WTC11 (cell line): Measurements from ENCODE around the gene GNG4. TPM values are rescaled to one million over a fixed set of nuclear protein-coding genes. Genes with fewer than 3 reads are reported as not detected.

Experiments
- ATAC-seq: fragments of 200-7000 bp; cut with Tn5 transposase; 2 replicates; pipeline ENCODE4 v1.10.0; 2021; ENCODE audit warnings: mild to moderate bottlenecking, moderate library complexity
- CTCF ChIA-PET: fragments of 300-600 bp; sonication (Branson Sonifier 250); formaldehyde crosslinking; loops from one replicate; lab custom pipeline; 2021; ENCODE audit warnings: antibody characterized with exemption; lab: Charles Lee
- POLR2A ChIA-PET: fragments of 350-600 bp; sonication (Branson Sonifier 250); formaldehyde crosslinking; loops from one replicate; lab custom pipeline; 2021; ENCODE audit warnings: antibody characterized with exemption; lab: Charles Lee
- DNase-seq: peaks from one replicate; pipeline ENCODE4 v3.0.0; 2021; ENCODE audit warnings: low spot score
- H3K27ac Mint-ChIP-seq: 2 replicates; pipeline ENCODE4 v1.8.0; 2021; ENCODE audit warnings: mixed read lengths
- H3K27me3 Mint-ChIP-seq: 2 replicates; pipeline ENCODE4 v1.8.0; 2021; ENCODE audit warnings: low read depth, mild to moderate bottlenecking, moderate library complexity, mixed read lengths
- H3K36me3 Mint-ChIP-seq: 2 replicates; pipeline ENCODE4 v1.8.0; 2021; ENCODE audit warnings: mixed read lengths
- H3K4me1 Mint-ChIP-seq: 2 replicates; pipeline ENCODE4 v1.8.0; 2022; ENCODE audit warnings: mixed read lengths
- H3K4me3 Mint-ChIP-seq: 2 replicates; pipeline ENCODE4 v1.8.0; 2021; ENCODE audit warnings: mild to moderate bottlenecking, moderate library complexity, mixed read lengths
- H3K9me3 Mint-ChIP-seq: 2 replicates; pipeline ENCODE4 v1.8.0; 2021; ENCODE audit warnings: mixed read lengths
- ARID4B ChIP-seq: sonication (generic); formaldehyde crosslinking; IDR thresholded peaks from 2 replicates; pipeline ENCODE4 v1.8.0; 2023; ENCODE audit warnings: missing genetic modification reagents, mild to moderate bottlenecking, borderline replicate concordance
- CTCF ChIP-seq: fragments of 200-600 bp; IDR thresholded peaks from 2 replicates; pipeline ENCODE4 v1.8.0; 2022; ENCODE audit warnings: antibody characterized with exemption
- E2F5 ChIP-seq: sonication (generic); formaldehyde crosslinking; IDR thresholded peaks from 2 replicates; pipeline ENCODE4 v1.8.1; 2022; ENCODE audit warnings: mild to moderate bottlenecking, moderate library complexity, missing genetic modification reagents
- ETV6 ChIP-seq: sonication (generic); formaldehyde crosslinking; IDR thresholded peaks from 2 replicates; pipeline ENCODE4 v1.8.1; 2022; ENCODE audit warnings: mild to moderate bottlenecking, missing genetic modification reagents
- FOXJ3 ChIP-seq: sonication (generic); formaldehyde crosslinking; IDR thresholded peaks from 2 replicates; pipeline ENCODE4 v1.9.0; 2021; ENCODE audit warnings: missing genetic modification reagents, mild to moderate bottlenecking, borderline replicate concordance
- FOXK1 ChIP-seq: sonication (generic); formaldehyde crosslinking; IDR thresholded peaks from 2 replicates; pipeline ENCODE4 v1.8.0; 2022; ENCODE audit warnings: mild to moderate bottlenecking, moderate library complexity, missing genetic modification reagents
- FOXP1 ChIP-seq: sonication (generic); formaldehyde crosslinking; IDR thresholded peaks from 2 replicates; pipeline ENCODE4 v1.8.0; 2022; ENCODE audit warnings: missing genetic modification reagents, mild to moderate bottlenecking, moderate library complexity, borderline replicate concordance
- GABPB1 ChIP-seq: sonication (generic); formaldehyde crosslinking; IDR thresholded peaks from 2 replicates; pipeline ENCODE4 v1.8.1; 2023; ENCODE audit warnings: mild to moderate bottlenecking, missing genetic modification reagents
- MAX ChIP-seq: sonication (generic); formaldehyde crosslinking; IDR thresholded peaks from 2 replicates; pipeline ENCODE4 v1.8.0; 2022; ENCODE audit warnings: mild to moderate bottlenecking, missing genetic modification reagents
- MYBL2 ChIP-seq: sonication (generic); formaldehyde crosslinking; IDR thresholded peaks from 2 replicates; pipeline ENCODE4 v1.8.1; 2023; ENCODE audit warnings: mild to moderate bottlenecking, moderate library complexity, missing genetic modification reagents
- PRDM15 ChIP-seq: sonication (generic); formaldehyde crosslinking; IDR thresholded peaks from 2 replicates; pipeline ENCODE4 v1.8.0; 2022; ENCODE audit warnings: missing genetic modification reagents
- TEAD1 ChIP-seq: sonication (generic); formaldehyde crosslinking; IDR thresholded peaks from 2 replicates; pipeline ENCODE4 v1.8.0; 2022; ENCODE audit warnings: mild to moderate bottlenecking, missing genetic modification reagents
- USF1 ChIP-seq: sonication (generic); formaldehyde crosslinking; IDR thresholded peaks from 2 replicates; pipeline ENCODE4 v1.8.0; 2022; ENCODE audit warnings: mild to moderate bottlenecking, missing genetic modification reagents
- ZBTB21 ChIP-seq: sonication (generic); formaldehyde crosslinking; IDR thresholded peaks from 2 replicates; pipeline ENCODE4 v1.8.1; 2023; ENCODE audit warnings: mild to moderate bottlenecking, missing genetic modification reagents, borderline replicate concordance
- ZNF138 ChIP-seq: sonication (generic); formaldehyde crosslinking; conservative IDR thresholded peaks from 2 replicates; pipeline ENCODE4 v1.8.1; 2022; ENCODE audit warnings: mild to moderate bottlenecking, moderate library complexity, missing genetic modification reagents
- total RNA-seq: library from RNA; stranded (reverse); gene quantifications from 3 replicates; pipeline ENCODE4 v1.2.3, GENCODE V29; 2021

Gene GNG4
- total RNA-seq, 1 experiment from 2014 or later, result 38.3 TPM

GRCh38 chr1:235650341-235651169, 971 bp upstream of the GNG4 start:
- DNase-seq, result peak; percentile 73
- H3K4me3 Mint-ChIP-seq, result peak overlapping the region; percentile 91
- peaks cover 43% of the 10 kb centered on the region for H3K4me1 Mint-ChIP-seq
- ATAC-seq, result peak; percentile 82
- no peak for TF ChIP-seq ETV6 (CRISPR knock-in tag)
- TF ChIP-seq ZBTB21 (CRISPR knock-in tag), result 0 out of 2 replicates have a peak, but pooled peaks have one; percentile 55
- TF ChIP-seq ZNF138 (CRISPR knock-in tag), result no peak
- TF ChIP-seq TEAD1 (CRISPR knock-in tag), result peak; percentile 50; the same call in 1 of the 2 replicates
- no peak for TF ChIP-seq E2F5 (CRISPR knock-in tag)
- no peak for TF ChIP-seq CTCF
- 0 out of 2 replicates have a peak, but pooled peaks have one; percentile 28 for TF ChIP-seq FOXP1 (CRISPR knock-in tag)
- 0 out of 2 replicates have a peak, but pooled peaks have one; percentile 6 for TF ChIP-seq PRDM15 (CRISPR knock-in tag)
- TF ChIP-seq FOXK1 (CRISPR knock-in tag), result 0 out of 2 replicates have a peak, but pooled peaks have one; percentile 24
- no peak for TF ChIP-seq FOXJ3
- peak; percentile 18; the same call in 1 of the 2 replicates for TF ChIP-seq USF1 (CRISPR knock-in tag)
- TF ChIP-seq MAX (CRISPR knock-in tag), result peak; percentile 56; the same call in 1 of the 2 replicates
- TF ChIP-seq MYBL2 (CRISPR knock-in tag), result 0 out of 2 replicates have a peak, but pooled peaks have one; percentile 51
- peak; percentile 68; the same call in 1 of the 2 replicates for TF ChIP-seq ARID4B (CRISPR knock-in tag)
- peak; percentile 55; the same call in 1 of the 2 replicates for TF ChIP-seq GABPB1 (CRISPR knock-in tag)
- peaks cover 21% of the 10 kb centered on the region for H3K27me3 Mint-ChIP-seq
- H3K27ac Mint-ChIP-seq, result peak overlapping the region; percentile 96
- H3K36me3 Mint-ChIP-seq, result no peaks in the 10 kb centered on the region
- H3K9me3 Mint-ChIP-seq, result no peaks in the 10 kb centered on the region
- ChIA-PET POLR2A (interaction anchor here (1.1 to 1.6 kb wide), 2 partner anchors 8 to 9 kb away, joined by 4 to 9 read pairs; no protein-coding TSS in a partner anchor), CTCF (interaction anchor here (0.8 to 1.7 kb wide), 5 partner anchors 49 to 193 kb away, joined by 3 to 5 read pairs (median 3); partner anchors contain the start of gene B3GALNT2)
